CD8-positive, alpha-beta memory T cell (primary cell): ENCODE measurements around the gene SLC16A7. TPM values are rescaled to one million over a fixed set of nuclear protein-coding genes. Genes with fewer than 3 reads are reported as not detected.
A peak's percentile ranks its signal among the peaks of the same experiment; 100 is the strongest.

Experiments used
- CTCF ChIA-PET: fragments of 350-600 bp; sonication (Branson Sonifier 250); formaldehyde crosslinking; loops from one replicate; lab custom pipeline; 2021; ENCODE audit warnings: antibody characterized with exemption; lab: Charles Lee
- POLR2A ChIA-PET: fragments of 350-600 bp; sonication (Branson Sonifier 250); formaldehyde crosslinking; loops from one replicate; lab custom pipeline; 2021; ENCODE audit warnings: antibody characterized with exemption; lab: Charles Lee
- DNase-seq, 5 donors: peaks; one replicate each; pipeline versions ENCODE4 v3.0.0 to v3.0.0-alpha.2; 2020 to 2022; ENCODE audit warnings: mixed read lengths in 1 of 5
- H3K27ac ChIP-seq: one replicate; pipeline ENCODE4 v1.7.0; 2013; ENCODE audit warnings: low read depth, mild to moderate bottlenecking, low read length, moderate library complexity
- H3K27me3 ChIP-seq: 2 replicates; pipeline ENCODE4 v1.7.0; 2013; ENCODE audit warnings: low read length, mild to moderate bottlenecking; ENCODE audit not compliant: insufficient read depth, poor library complexity, severe bottlenecking
- H3K36me3 ChIP-seq: 2 replicates; pipeline ENCODE4 v1.7.0; 2013; ENCODE audit warnings: mild to moderate bottlenecking, low read length, moderate library complexity; ENCODE audit not compliant: insufficient read depth
- H3K4me1 ChIP-seq: 2 replicates; pipeline ENCODE4 v1.7.0; 2013; ENCODE audit warnings: mild to moderate bottlenecking, low read length, moderate library complexity; ENCODE audit not compliant: insufficient read depth
- H3K4me3 ChIP-seq: 2 replicates; pipeline ENCODE4 v1.7.0; 2013; ENCODE audit warnings: mild to moderate bottlenecking, low read length
- H3K9me3 ChIP-seq: 2 replicates; pipeline ENCODE4 v1.7.0; 2013; ENCODE audit warnings: mild to moderate bottlenecking, low read length
- H3K27ac Mint-ChIP-seq, 8 donors: one replicate each; pipeline ENCODE4 v1.8.0; 2020 to 2021; ENCODE audit warnings: mixed read lengths in 8 of 8, mild to moderate bottlenecking in 6 of 8, inconsistent platforms in 3 of 8, moderate library complexity in 3 of 8
- H3K27me3 Mint-ChIP-seq, 2 donors: one replicate each; pipeline ENCODE4 v1.8.0; 2020 to 2021; ENCODE audit warnings: mixed read lengths in 2 of 2, mild to moderate bottlenecking in 1 of 2, moderate library complexity in 1 of 2
- H3K36me3 Mint-ChIP-seq, 3 donors: one replicate each; pipeline ENCODE4 v1.8.0; 2020 to 2021; ENCODE audit warnings: mixed read lengths in 3 of 3, inconsistent platforms in 1 of 3, mild to moderate bottlenecking in 1 of 3
- H3K4me1 Mint-ChIP-seq, 3 donors: one replicate each; pipeline ENCODE4 v1.8.0; 2020 to 2021; ENCODE audit warnings: mixed read lengths in 3 of 3, inconsistent platforms in 1 of 3, mild to moderate bottlenecking in 1 of 3
- H3K4me3 Mint-ChIP-seq, 7 donors: one replicate each; pipeline ENCODE4 v1.8.0; 2020 to 2021; ENCODE audit warnings: mixed read lengths in 7 of 7, mild to moderate bottlenecking in 6 of 7, moderate library complexity in 4 of 7, inconsistent platforms in 2 of 7
- H3K9me3 Mint-ChIP-seq, 5 donors: one replicate each; pipeline ENCODE4 v1.8.0; 2020 to 2022; ENCODE audit warnings: mixed read lengths in 5 of 5, mild to moderate bottlenecking in 3 of 5, moderate library complexity in 2 of 5, inconsistent platforms in 1 of 5
- polyA plus RNA-seq: library from polyadenylated mRNA; unstranded; fragments of 300-500 nt; fragmentation: Illumina TruSeq; gene quantifications from one replicate; pipeline ENCODE4 v1.2.3, GENCODE V29; 2021
- total RNA-seq, 2 experiments: library from RNA; stranded (reverse); gene quantifications; one replicate each; pipeline ENCODE4 v1.2.3, GENCODE V29; 2021

The SLC16A7 gene
- total and polyA plus RNA-seq, 3 experiments from 2014 or later: 30.3 to 35.1 (median 34.0) TPM

GRCh38 chr12:59708484-59708883 is 112.7 kb downstream of the SLC16A7 start:
- Histone ChIP-seq H3K36me3 (no peaks in the 10 kb centered on the region), H3K4me3 (no peak overlapping the region), H3K9me3 (no peaks in the 10 kb centered on the region), H3K27me3 (no peaks in the 10 kb centered on the region), H3K27ac (no peak overlapping the region), H3K4me1 (no peaks in the 10 kb centered on the region)
- Mint-ChIP-seq H3K36me3 (peaks cover 4 to 61% (median 25%) of the 10 kb centered on the region in 3 donors), H3K4me1 (peaks cover 19 to 49% (median 36%) of the 10 kb centered on the region in 3 donors), H3K27ac (peak overlapping the region in 1 of 8 donors; percentile 28), H3K27me3 (no peaks in the 10 kb centered on the region), H3K9me3 (no peaks in the 10 kb centered on the region), H3K4me3 (no peak overlapping the region)
- POLR2A ChIA-PET: no interaction called here
- DNase-seq: no peak
- CTCF ChIA-PET: no interaction called here

GRCh38 chr12:59710004-59710628 is 114.3 kb downstream of the SLC16A7 start:
- no peaks in the 10 kb centered on the region for H3K9me3 ChIP-seq
- POLR2A ChIA-PET: no interaction called here

DNA sequence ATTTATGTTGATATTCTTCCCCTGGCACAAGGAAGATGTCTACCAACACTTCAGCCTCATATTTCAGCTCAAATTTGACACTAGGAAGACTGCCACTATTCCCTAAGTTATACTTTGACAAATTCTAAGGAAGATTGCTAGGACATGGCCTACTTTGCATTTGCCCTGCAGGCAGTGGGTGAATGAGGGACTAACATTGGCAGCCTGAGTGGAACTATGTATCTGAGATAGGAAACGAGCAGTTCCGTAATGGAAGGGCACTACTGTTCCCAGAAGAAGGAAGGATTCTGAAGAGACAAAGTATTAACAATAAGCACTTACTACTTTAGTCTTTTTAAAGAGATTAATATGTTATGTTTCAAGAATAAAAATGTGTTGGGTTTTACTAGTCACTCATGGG is 115.1 kb downstream of the SLC16A7 start:
- ChIA-PET CTCF (no interaction called here), POLR2A (no interaction called here)
- DNase-seq: no peak
- Histone ChIP-seq H3K36me3 (no peaks in the 10 kb centered on the region), H3K27ac (no peak overlapping the region), H3K27me3 (no peaks in the 10 kb centered on the region), H3K4me1 (no peaks in the 10 kb centered on the region), H3K9me3 (no peaks in the 10 kb centered on the region), H3K4me3 (no peak overlapping the region)
- peaks cover 4 to 61% (median 23%) of the 10 kb centered on the region in 3 donors for H3K36me3 Mint-ChIP-seq
- no peak overlapping the region for H3K27ac Mint-ChIP-seq
- no peaks in the 10 kb centered on the region for H3K9me3 Mint-ChIP-seq
- H3K4me1 Mint-ChIP-seq: peaks cover 23 to 61% (median 41%) of the 10 kb centered on the region in 3 donors
- no peaks in the 10 kb centered on the region for H3K27me3 Mint-ChIP-seq
- no peak overlapping the region for H3K4me3 Mint-ChIP-seq

More at GRCh38 chr12:59710004-59710628, 114.3 kb downstream of the SLC16A7 start:
- no peaks in the 10 kb centered on the region for H3K27me3 Mint-ChIP-seq
- peaks cover 4 to 63% (median 25%) of the 10 kb centered on the region in 3 donors for H3K36me3 Mint-ChIP-seq
- DNase-seq: no peak
- H3K27ac Mint-ChIP-seq: no peak overlapping the region
- Histone ChIP-seq H3K4me1 (no peaks in the 10 kb centered on the region), H3K27ac (no peak overlapping the region), H3K36me3 (no peaks in the 10 kb centered on the region), H3K4me3 (no peak overlapping the region), H3K27me3 (no peaks in the 10 kb centered on the region)
- H3K4me3 Mint-ChIP-seq: no peak overlapping the region
- peaks cover 25 to 61% (median 41%) of the 10 kb centered on the region in 3 donors for H3K4me1 Mint-ChIP-seq
- CTCF ChIA-PET: no interaction called here
- H3K9me3 Mint-ChIP-seq: no peaks in the 10 kb centered on the region

DNA sequence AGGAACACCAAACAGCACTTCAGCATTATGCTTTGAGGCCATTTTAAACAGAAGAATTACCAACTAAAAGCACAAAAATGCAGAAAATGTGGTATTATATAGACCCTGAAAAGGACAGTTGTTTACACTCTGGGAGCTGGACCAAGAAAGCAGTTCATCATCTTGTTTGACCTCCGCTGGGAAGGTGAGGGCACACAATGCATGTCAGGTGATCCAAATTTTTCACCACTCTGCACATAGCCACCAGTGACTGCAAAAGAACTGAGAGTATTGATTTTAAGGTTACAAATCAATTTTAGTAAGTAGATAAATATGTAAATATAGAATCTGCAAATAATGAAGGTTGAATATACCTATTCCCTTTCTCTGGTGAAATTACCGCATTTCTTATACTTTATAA is 119.6 kb downstream of the SLC16A7 start:
- Histone ChIP-seq H3K4me3 (no peak overlapping the region), H3K4me1 (no peaks in the 10 kb centered on the region), H3K9me3 (no peaks in the 10 kb centered on the region), H3K27me3 (no peaks in the 10 kb centered on the region), H3K36me3 (no peaks in the 10 kb centered on the region), H3K27ac (no peak overlapping the region)
- H3K27me3 Mint-ChIP-seq: no peaks in the 10 kb centered on the region
- no peak for DNase-seq
- no peak overlapping the region for H3K4me3 Mint-ChIP-seq
- ChIA-PET POLR2A (no interaction called here), CTCF (no interaction called here)
- H3K4me1 Mint-ChIP-seq: peaks cover 14 to 50% (median 40%) of the 10 kb centered on the region in 3 donors
- H3K36me3 Mint-ChIP-seq: peaks cover 4 to 40% (median 19%) of the 10 kb centered on the region in 3 donors
- H3K27ac Mint-ChIP-seq: no peak overlapping the region
- no peaks in the 10 kb centered on the region for H3K9me3 Mint-ChIP-seq

DNA sequence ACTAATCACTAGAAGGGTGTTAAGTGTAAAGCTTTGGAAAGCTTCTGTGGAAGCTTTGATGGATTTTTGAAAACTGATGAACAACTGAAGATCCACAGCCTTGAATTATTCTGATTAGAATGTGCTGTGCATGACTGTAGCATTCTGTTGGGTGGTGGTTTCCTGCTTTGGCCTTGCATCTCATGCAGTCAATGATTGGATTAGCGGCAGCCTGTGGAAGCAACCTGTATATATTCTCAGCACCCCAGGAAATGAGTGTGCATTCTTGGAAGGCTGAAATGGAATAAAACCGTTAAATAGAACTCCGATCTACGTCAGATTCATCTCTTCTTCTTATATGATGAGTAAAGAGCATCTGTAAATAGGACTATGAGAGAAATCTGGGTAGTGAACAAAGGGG is 120.2 kb downstream of the SLC16A7 start:
- Mint-ChIP-seq H3K27ac (peak overlapping the region in 1 of 8 donors; percentile 10), H3K9me3 (no peaks in the 10 kb centered on the region), H3K36me3 (peaks cover 4 to 35% (median 15%) of the 10 kb centered on the region in 3 donors), H3K27me3 (no peaks in the 10 kb centered on the region), H3K4me3 (no peak overlapping the region), H3K4me1 (peaks cover 10 to 50% (median 40%) of the 10 kb centered on the region in 3 donors)
- no peak for DNase-seq
- ChIA-PET POLR2A (no interaction called here), CTCF (no interaction called here)
- Histone ChIP-seq H3K4me1 (no peaks in the 10 kb centered on the region), H3K4me3 (no peak overlapping the region), H3K36me3 (no peaks in the 10 kb centered on the region), H3K27me3 (no peaks in the 10 kb centered on the region), H3K9me3 (no peaks in the 10 kb centered on the region), H3K27ac (no peak overlapping the region)

GRCh38 chr12:59717436-59717835 is 121.6 kb downstream of the SLC16A7 start:
- H3K9me3 Mint-ChIP-seq: no peaks in the 10 kb centered on the region
- H3K27me3 Mint-ChIP-seq: no peaks in the 10 kb centered on the region
- H3K27ac ChIP-seq: no peak overlapping the region
- H3K4me1 ChIP-seq: no peaks in the 10 kb centered on the region
- ChIA-PET CTCF (no interaction called here), POLR2A (no interaction called here)
- no peaks in the 10 kb centered on the region for H3K36me3 ChIP-seq
- no peaks in the 10 kb centered on the region for H3K9me3 ChIP-seq
- no peaks in the 10 kb centered on the region for H3K27me3 ChIP-seq
- no peak for DNase-seq
- H3K36me3 Mint-ChIP-seq: peaks cover 0 to 25% (median 12%) of the 10 kb centered on the region in 3 donors
- H3K27ac Mint-ChIP-seq: no peak overlapping the region
- peaks cover 10 to 42% (median 36%) of the 10 kb centered on the region in 3 donors for H3K4me1 Mint-ChIP-seq
- no peak overlapping the region for H3K4me3 Mint-ChIP-seq
- no peak overlapping the region for H3K4me3 ChIP-seq

DNA sequence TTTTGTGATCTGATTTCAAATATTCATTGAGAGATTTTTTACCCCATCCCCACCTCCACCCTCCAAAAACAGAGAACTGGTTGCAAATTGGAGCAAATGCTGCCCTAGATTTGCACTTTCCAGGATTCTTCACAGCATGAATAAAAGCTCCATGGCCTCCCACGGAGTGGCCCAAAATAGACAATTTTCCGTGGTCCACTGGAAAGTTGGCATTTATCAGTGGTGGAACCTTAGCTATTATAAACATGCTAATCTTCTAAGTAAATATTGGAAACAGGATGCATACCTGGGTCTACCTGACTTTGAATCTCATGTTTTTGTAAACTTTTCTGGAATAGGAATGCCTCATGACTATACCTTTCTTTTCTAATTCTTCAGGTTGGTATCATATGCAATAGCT is 123.9 kb downstream of the SLC16A7 start:
- H3K27me3 ChIP-seq: no peaks in the 10 kb centered on the region
- H3K9me3 ChIP-seq: no peaks in the 10 kb centered on the region
- no peaks in the 10 kb centered on the region for H3K4me1 ChIP-seq
- Mint-ChIP-seq H3K27ac (peak overlapping the region in 1 of 8 donors; percentile 38), H3K36me3 (peaks cover 0 to 12% (median 8%) of the 10 kb centered on the region in 3 donors), H3K27me3 (no peaks in the 10 kb centered on the region), H3K4me1 (peaks cover 4 to 29% (median 27%) of the 10 kb centered on the region in 3 donors), H3K4me3 (no peak overlapping the region), H3K9me3 (no peaks in the 10 kb centered on the region)
- ChIA-PET POLR2A (no interaction called here), CTCF (interaction anchor here (1.2 kb wide), 1 partner anchor 12 kb away, joined by 3 read pairs; no protein-coding TSS in a partner anchor)
- H3K36me3 ChIP-seq: no peaks in the 10 kb centered on the region
- no peak overlapping the region for H3K27ac ChIP-seq
- H3K4me3 ChIP-seq: no peak overlapping the region
- DNase-seq: no peak

DNA sequence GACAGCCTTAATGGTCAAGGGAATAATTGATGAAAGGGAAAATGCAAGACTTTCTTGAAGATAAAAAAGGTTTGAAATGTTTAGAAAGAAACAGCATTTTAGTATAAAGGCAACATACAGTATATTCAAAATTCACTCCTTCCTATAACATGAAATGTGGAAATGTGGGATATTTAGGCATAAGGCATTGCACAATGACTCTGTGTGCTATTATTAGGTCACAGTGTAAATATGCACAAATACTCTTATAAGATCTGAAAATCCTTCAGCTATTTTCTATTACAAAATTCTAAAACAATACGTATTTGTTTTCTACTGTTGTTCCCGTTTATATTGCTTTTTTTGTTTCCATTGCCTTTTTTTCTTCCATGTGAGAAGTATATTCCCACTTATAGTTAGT is 127.7 kb downstream of the SLC16A7 start:
- Histone ChIP-seq H3K9me3 (no peaks in the 10 kb centered on the region), H3K36me3 (no peaks in the 10 kb centered on the region), H3K4me3 (no peak overlapping the region), H3K4me1 (no peaks in the 10 kb centered on the region), H3K27me3 (no peaks in the 10 kb centered on the region), H3K27ac (no peak overlapping the region)
- Mint-ChIP-seq H3K9me3 (no peaks in the 10 kb centered on the region), H3K4me1 (peaks cover 10 to 32% (median 19%) of the 10 kb centered on the region in 3 donors), H3K4me3 (no peak overlapping the region), H3K27me3 (no peaks in the 10 kb centered on the region), H3K36me3 (peaks cover 0 to 10% (median 5%) of the 10 kb centered on the region in 3 donors), H3K27ac (no peak overlapping the region)
- ChIA-PET POLR2A (no interaction called here), CTCF (no interaction called here)
- no peak for DNase-seq
